Erythroblast (primary cell): ENCODE measurements around the gene DTWD2.

ENCODE experiments used
- GATA1 ChIP-seq: IDR thresholded peaks from 2 replicates; pipeline ENCODE4 v1.6.1; 2011; ENCODE audit warnings: low read depth, mild to moderate bottlenecking, control low read depth, low read length, moderate library complexity
- POLR2A ChIP-seq: IDR thresholded peaks from 2 replicates; pipeline ENCODE4 v1.6.1; 2011; ENCODE audit warnings: mild to moderate bottlenecking, low read length

DNA sequence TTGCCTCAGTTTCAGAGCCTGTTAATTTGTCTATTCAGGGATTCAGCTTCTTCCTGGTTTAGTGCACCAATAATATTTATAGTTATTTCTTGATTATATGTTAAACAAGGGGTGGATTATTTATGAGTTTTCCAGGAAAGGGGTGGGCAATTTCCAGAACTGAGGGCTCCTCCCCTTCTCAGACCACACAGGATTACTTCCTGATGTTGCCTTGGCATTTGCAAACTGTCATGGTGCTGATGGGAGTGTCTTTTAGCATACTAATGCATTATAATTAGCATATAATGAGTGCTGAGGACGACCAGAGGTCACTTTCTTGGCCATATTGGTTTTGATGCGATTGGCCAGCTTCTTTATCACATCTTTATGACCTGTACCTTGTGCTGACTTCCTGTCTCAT lies 6.2 kb upstream of the DTWD2 start:
- TF ChIP-seq POLR2A: no peak
- TF ChIP-seq GATA1: no peak
